GM18508 (cell line): ENCODE results near the gene RABGAP1L.
"Not testable (repeated sequence)": the region's sequence is repeated elsewhere in the genome, so short reads cannot be mapped to it uniquely, and the experiment has no call there.

Source experiments
- ATAC-seq: cut with Tn5 transposase; IDR thresholded peaks from one replicate; pipeline ENCODE4 v1.9.1; 2021; ENCODE audit warnings: moderate number of reproducible peaks; ENCODE audit not compliant: insufficient read depth, unreplicated experiment

Gene RABGAP1L

GRCh38 chr1:174693085-174693484 is 533.8 kb downstream of the RABGAP1L start:
- ATAC-seq: no peak

- not testable (repeated sequence) for ATAC-seq
These were observed 534.2 kb downstream of the RABGAP1L start for GRCh38 chr1:174693539-174693938.

GRCh38 chr1:174696026-174696821 is 536.9 kb downstream of the RABGAP1L start:
- no peak for ATAC-seq

GRCh38 chr1:174700314-174700713 is 541.0 kb downstream of the RABGAP1L start:
- no peak for ATAC-seq

- ATAC-seq: no peak
These were observed 541.5 kb downstream of the RABGAP1L start for GRCh38 chr1:174700775-174701174.

- no peak for ATAC-seq
These were observed 542.2 kb downstream of the RABGAP1L start for GRCh38 chr1:174701565-174701964.

- ATAC-seq: no peak
These were observed 542.7 kb downstream of the RABGAP1L start for GRCh38 chr1:174702011-174702410.

- ATAC-seq: no peak
These were observed 544.0 kb downstream of the RABGAP1L start for GRCh38 chr1:174703309-174703708.

GRCh38 chr1:174704300-174704699 is 545.0 kb downstream of the RABGAP1L start:
- ATAC-seq: no peak

GRCh38 chr1:174710868-174711845 is 551.8 kb downstream of the RABGAP1L start:
- ATAC-seq: no peak

GRCh38 chr1:174711848-174712247 is 552.5 kb downstream of the RABGAP1L start:
- ATAC-seq: not testable (repeated sequence)

- no peak for ATAC-seq
These were observed 553.2 kb downstream of the RABGAP1L start for GRCh38 chr1:174712541-174712940.

GRCh38 chr1:174713796-174714195 is 554.5 kb downstream of the RABGAP1L start:
- no peak for ATAC-seq

GRCh38 chr1:174719194-174719593 is 559.9 kb downstream of the RABGAP1L start:
- no peak for ATAC-seq

GRCh38 chr1:174720618-174721017 is 561.3 kb downstream of the RABGAP1L start:
- ATAC-seq: no peak

GRCh38 chr1:174721246-174721645 is 561.9 kb downstream of the RABGAP1L start:
- ATAC-seq: no peak

GRCh38 chr1:174723816-174724215 is 564.5 kb downstream of the RABGAP1L start:
- no peak for ATAC-seq

- no peak for ATAC-seq
These were observed 564.9 kb downstream of the RABGAP1L start for GRCh38 chr1:174724219-174724618.

GRCh38 chr1:174726167-174726879 is 567.0 kb downstream of the RABGAP1L start:
- no peak for ATAC-seq

GRCh38 chr1:174726880-174727585 is 567.7 kb downstream of the RABGAP1L start:
- ATAC-seq: no peak
